ENCODE results near the gene CDKAL1. TPM values are rescaled to one million over a fixed set of nuclear protein-coding genes. Genes with fewer than 3 reads are reported as not detected.

The CDKAL1 gene
- total RNA-seq, 2 donors from 2014 or later: 23.5 to 26.4 TPM

DNA sequence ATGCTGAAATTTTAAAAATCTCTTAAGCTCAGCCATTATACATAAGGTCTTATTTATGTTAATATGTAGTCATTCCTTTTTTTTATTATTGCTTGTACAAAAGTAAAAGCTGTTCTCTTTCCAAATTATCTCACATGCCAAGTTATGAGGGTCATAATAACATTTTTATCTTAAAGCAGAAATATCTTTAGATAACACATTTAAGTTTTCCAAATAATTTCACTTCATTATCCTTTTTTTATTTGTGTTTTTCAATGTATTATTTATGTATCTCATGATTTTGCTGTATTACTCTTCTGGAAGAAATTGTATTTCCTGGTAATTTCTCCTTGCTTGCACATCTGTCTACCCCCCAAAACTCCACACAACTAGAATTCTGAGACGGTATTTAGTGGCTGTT, 598.2 kb downstream of the CDKAL1 start:
- no peaks in the 10 kb centered on the region for H3K36me3 Mint-ChIP-seq (ENCODE audit: low read depth)
- Histone ChIP-seq H3K9me3 (ENCODE audit: control insufficient read depth, low read length) (no peaks in the 10 kb centered on the region), H3K27me3 (ENCODE audit: control insufficient read depth, insufficient read depth, low read length, poor library complexity, severe bottlenecking) (no peaks in the 10 kb centered on the region), H3K4me3 (ENCODE audit: low read length) (no peak overlapping the region), H3K27ac (ENCODE audit: low read depth, low read length) (peak overlapping the region; percentile 88), H3K9ac (ENCODE audit: extremely low read depth, low read length, poor library complexity, severe bottlenecking) (no peak overlapping the region), H3K36me3 (ENCODE audit: control insufficient read depth, insufficient read depth, low read length) (no peaks in the 10 kb centered on the region), H3K4me1 (ENCODE audit: control insufficient read depth, insufficient read depth, low read length) (peaks cover 7% of the 10 kb centered on the region)
- H3K9me3 Mint-ChIP-seq: no peaks in the 10 kb centered on the region
- WGBS, 2 experiments (ENCODE audit: insufficient coverage in 1 of 2, insufficient read length in 1 of 2): 100% methylated on average over 1 of the region's 1 CpG; no CpG with 5 or more reads in 1 of the 2 experiments
- TF ChIP-seq CTCF (conservative IDR thresholded peaks at IDR 0.05): no peak
- H3K4me1 Mint-ChIP-seq: peaks cover 21% of the 10 kb centered on the region
- H3K27ac Mint-ChIP-seq: no peak overlapping the region
- DNase-seq: no peak
- H3K27me3 Mint-ChIP-seq (ENCODE audit: insufficient read depth): no peaks in the 10 kb centered on the region
- no peak overlapping the region for H3K4me3 Mint-ChIP-seq

DNA sequence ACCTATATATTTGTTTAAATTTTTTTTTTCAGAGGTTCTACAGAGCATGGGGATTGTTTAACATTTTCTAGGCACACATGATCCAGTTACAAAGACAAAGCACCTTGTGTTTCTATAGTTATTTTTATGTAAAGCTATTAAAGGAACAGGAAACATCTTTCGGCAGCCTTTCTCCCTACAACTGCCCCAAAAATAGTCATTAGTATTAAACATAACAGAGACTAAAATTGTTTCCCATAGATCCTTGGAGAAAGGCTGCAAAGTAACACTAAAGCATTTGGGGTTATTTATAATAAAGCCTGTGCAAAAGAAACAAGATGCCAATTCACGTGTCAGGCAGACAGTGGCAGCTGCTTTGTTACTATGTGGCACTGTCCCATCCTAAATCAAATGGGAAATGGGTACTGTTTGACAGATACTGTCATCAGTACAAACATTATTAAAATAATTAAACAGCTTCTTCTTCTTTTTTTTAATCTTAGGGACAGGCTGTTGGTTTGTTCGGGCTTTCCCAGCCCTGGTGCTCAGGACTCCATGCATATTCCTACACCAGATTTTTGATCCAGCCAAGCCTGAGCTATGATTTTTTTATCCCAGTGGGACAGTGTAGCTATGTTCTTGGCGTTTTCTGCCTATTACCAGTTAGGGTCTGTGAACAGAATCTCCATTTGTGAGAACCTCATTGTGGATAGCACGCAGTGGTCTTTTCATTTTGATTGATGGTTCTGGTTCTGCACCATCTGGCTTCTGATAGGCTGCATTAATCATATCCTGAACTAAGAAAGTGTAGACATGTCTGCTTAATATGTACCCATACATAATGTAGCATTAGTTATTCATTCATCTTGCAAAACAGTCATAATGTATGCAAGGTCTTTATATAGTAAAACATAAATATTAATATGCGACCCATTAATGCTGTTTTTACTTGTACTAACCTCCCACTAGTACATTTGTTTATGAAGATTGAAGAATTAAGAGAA, 598.9 kb downstream of the CDKAL1 start:
- Mint-ChIP-seq H3K4me3 (no peak overlapping the region), H3K4me1 (peaks cover 26% of the 10 kb centered on the region), H3K27ac (no peak overlapping the region), H3K9me3 (no peaks in the 10 kb centered on the region), H3K36me3 (ENCODE audit: low read depth) (no peaks in the 10 kb centered on the region), H3K27me3 (ENCODE audit: insufficient read depth) (no peaks in the 10 kb centered on the region)
- Histone ChIP-seq H3K27ac (ENCODE audit: low read depth, low read length) (peak overlapping the region; percentile 88), H3K27me3 (ENCODE audit: control insufficient read depth, insufficient read depth, low read length, poor library complexity, severe bottlenecking) (no peaks in the 10 kb centered on the region), H3K4me3 (ENCODE audit: low read length) (no peak overlapping the region), H3K36me3 (ENCODE audit: control insufficient read depth, insufficient read depth, low read length) (no peaks in the 10 kb centered on the region), H3K4me1 (ENCODE audit: control insufficient read depth, insufficient read depth, low read length) (peaks cover 7% of the 10 kb centered on the region), H3K9ac (ENCODE audit: extremely low read depth, low read length, poor library complexity, severe bottlenecking) (no peak overlapping the region), H3K9me3 (ENCODE audit: control insufficient read depth, low read length) (no peaks in the 10 kb centered on the region)
- 65 to 84% methylated on average over 4 to 6 of the region's 6 CpGs for WGBS, 2 experiments (ENCODE audit: insufficient coverage in 1 of 2, insufficient read length in 1 of 2)
- DNase-seq: no peak
- no peak for TF ChIP-seq CTCF (conservative IDR thresholded peaks at IDR 0.05)

DNA sequence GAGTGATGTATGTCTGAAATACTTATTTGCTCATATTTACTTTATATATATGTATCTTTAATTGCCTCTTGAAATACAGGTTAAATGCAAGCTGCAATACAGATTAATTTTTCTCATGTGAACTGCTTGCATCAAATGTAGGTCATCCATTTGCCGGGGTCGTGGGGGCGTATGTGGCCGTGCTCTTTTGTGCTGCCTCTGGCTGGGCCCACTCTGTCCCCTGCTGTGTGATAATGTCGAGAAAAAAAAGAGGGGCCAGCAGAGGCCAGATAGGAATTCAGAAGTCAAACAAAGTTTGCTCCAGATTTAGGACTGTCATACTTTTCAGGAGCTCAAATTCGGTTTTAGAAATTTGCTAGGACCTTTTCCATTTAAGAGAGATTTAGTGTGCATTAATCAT, 599.6 kb downstream of the CDKAL1 start:
- no peak overlapping the region for H3K4me3 Mint-ChIP-seq
- H3K4me1 ChIP-seq (ENCODE audit: control insufficient read depth, insufficient read depth, low read length): peaks cover 7% of the 10 kb centered on the region
- H3K9me3 Mint-ChIP-seq: no peaks in the 10 kb centered on the region
- no peaks in the 10 kb centered on the region for H3K27me3 ChIP-seq (ENCODE audit: control insufficient read depth, insufficient read depth, low read length, poor library complexity, severe bottlenecking)
- H3K4me1 Mint-ChIP-seq: peaks cover 26% of the 10 kb centered on the region
- 7 to 44% methylated on average over 4 to 6 of the region's 6 CpGs for WGBS, 2 experiments (ENCODE audit: insufficient coverage in 1 of 2, insufficient read length in 1 of 2)
- H3K9me3 ChIP-seq (ENCODE audit: control insufficient read depth, low read length): no peaks in the 10 kb centered on the region
- H3K36me3 Mint-ChIP-seq (ENCODE audit: low read depth): no peaks in the 10 kb centered on the region
- no peak overlapping the region for H3K4me3 ChIP-seq (ENCODE audit: low read length)
- H3K9ac ChIP-seq (ENCODE audit: extremely low read depth, low read length, poor library complexity, severe bottlenecking): no peak overlapping the region
- no peaks in the 10 kb centered on the region for H3K36me3 ChIP-seq (ENCODE audit: control insufficient read depth, insufficient read depth, low read length)
- no peak for TF ChIP-seq CTCF (conservative IDR thresholded peaks at IDR 0.05)
- H3K27ac ChIP-seq (ENCODE audit: low read depth, low read length): peak overlapping the region; percentile 88
- no peaks in the 10 kb centered on the region for H3K27me3 Mint-ChIP-seq (ENCODE audit: insufficient read depth)
- H3K27ac Mint-ChIP-seq: no peak overlapping the region
- DNase-seq: no peak

All from endodermal cell (in vitro differentiated cells).